Endometrial microvascular endothelial cells (primary cell): ENCODE measurements around the gene MRPS10. TPM values are rescaled to one million over a fixed set of nuclear protein-coding genes. Genes with fewer than 3 reads are reported as not detected.

Experiments used
- in situ Hi-C: cut with HindIII; loops from 2 replicates; pipeline ENCODE4 v1.10.0; 2017; ENCODE audit warnings: low sequenced_read_pairs, low pct_unique_long_range_greater_than_20kb; ENCODE audit errors: inconsistent ontology term
- total RNA-seq: library from RNA; depleted of rRNA; stranded (reverse); fragments of >200 nt; gene quantifications from one replicate; pipeline ENCODE4 v1.2.3, GENCODE V29; 2015; ENCODE audit errors: inconsistent ontology term

The MRPS10 gene
- total RNA-seq, 1 donor from 2014 or later = 51.0 TPM

DNA sequence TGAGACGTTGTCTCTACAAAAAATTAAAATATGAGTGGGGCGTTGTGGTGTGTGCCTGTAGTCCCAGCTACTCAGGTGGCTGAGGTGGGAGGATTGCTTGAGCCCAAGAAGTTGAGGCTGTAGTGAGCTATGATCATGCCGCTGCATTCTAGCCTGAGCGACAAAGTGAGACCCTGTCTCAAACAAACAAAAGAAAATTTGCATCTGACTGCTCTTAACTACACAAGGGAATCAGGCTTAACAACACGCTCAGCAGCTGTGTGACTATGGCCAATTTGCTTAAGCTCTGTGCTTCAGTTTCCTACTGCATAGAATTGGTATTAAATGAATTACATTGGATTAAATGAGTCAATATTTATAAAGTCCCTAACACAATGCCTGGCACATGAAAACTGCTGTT lies 24.3 kb upstream of the MRPS10 start:
- in situ Hi-C loops = no loop called here

DNA sequence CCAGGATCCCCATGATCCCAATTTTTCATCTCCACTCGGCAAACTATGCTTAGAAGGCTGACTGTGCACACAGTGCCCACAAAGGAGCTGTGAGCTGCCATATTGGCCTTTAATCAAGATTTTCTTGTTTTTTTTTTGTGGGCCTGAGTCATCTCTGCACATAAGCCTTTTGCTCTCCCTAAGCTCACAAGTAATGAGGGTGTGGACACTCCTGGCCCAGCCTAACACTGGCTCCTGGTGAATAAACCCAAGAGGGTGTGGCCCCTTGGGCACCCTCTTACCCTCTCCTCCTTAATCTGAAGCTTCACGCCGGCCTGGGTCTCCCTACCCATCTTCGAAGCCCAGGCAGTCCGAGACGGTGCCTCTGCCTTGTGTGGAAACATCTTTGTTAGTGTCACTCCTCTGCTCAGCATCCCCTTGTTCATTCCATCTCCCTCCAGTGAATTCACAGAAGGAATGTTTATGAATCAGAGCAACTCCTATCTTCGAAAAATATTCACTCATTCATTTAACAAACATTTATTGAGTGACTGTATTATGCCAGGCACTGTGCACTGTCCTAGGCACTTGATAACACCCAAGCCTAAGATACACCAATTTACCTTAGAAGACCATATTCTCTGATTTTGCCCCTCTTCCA lies 22.2 kb upstream of the MRPS10 start:
- in situ Hi-C loops = no loop called here

DNA sequence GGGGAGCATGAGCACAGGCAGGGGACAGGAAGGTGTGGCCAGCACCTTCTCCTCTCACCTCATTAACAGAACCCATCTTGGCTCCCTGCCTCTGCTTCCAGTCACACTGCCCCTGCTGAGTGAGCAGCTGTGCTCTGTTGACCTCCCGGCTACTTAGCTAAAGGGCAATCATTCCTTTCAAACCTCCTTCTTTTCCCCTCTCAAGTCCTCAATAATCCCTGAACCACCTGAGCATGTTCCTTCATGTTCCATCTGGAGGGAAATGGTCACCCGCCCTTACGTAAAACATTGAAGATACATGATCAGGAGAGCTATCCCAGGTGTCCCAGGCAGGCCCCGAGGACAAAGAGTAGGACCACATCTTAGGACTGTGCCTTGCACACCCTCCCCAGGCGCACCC lies 21.7 kb upstream of the MRPS10 start:
- in situ Hi-C loops = no loop called here

DNA sequence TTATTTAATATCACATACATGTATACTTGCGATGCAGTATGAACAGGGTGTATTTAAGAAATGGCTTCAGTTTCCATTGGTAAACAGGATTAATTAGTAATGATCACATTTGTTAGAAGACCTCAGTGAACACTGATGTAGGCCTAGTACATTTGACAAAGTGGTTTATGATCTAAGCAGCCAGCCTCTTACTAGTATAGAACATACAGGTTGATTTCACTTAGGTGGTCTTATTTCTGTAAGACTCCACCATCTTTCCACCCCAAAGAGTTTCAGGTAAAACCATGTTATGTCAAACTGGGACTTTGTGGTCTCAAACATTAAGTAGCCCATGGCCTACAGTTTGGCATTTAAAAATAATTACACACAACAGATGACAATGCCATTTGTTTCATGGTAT lies 20.2 kb upstream of the MRPS10 start:
- in situ Hi-C loops = no loop called here

DNA sequence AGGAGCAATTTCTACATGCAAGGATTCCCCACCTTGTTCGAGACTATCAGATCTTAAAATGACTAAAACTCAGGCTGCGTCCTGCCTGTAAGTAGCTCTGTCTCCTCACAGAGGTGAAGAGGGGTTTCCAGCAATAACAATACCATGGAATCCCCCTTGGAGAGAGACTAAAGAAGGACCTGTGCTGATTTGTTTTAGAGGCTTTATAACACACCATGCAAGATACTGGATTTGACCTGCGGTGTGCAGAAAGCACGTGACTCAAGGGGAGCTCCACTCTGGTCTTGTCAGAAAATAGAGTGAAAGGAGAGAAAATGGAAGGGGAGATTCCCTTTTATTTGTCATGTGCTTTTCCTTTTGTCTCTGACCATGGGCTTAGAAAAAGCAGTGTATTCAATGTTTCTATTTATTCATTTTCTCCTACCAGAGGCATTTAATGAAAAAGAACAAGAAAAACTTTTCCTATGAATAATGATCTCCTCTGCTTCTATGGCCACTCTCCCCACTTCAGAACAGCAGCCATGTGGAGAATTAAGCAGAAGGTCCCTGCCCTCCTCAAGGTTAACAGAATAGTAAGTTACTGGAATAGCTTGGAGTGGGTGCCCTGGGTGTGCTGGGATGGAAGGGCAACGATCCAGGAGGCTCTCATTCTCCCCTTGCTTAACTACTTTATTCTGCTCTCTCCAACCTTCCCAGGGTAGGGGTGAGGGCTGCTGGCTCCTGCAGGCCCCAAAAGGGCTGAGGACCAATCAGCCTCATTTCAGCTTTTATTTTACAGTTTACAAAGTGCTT lies 19.2 kb upstream of the MRPS10 start:
- in situ Hi-C loops = no loop called here

DNA sequence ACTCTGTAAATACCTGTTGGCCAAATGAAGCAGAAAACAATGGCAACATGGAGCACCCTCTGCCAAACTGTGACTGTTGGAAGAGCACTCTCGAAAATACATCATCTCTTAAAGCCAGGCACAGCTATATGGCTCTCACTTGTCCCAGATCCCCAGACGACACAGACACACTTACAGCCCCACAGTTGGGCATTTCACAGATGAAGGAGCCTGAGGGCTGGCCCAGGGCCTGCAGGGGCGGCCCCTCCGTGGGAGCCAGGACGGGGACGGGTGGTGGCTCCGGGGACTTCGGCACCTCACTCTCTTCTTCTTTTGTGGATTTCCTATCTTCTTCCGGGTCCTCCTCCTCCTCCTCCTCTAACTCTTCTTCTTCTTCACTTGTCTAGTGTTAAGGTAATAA lies 18.4 kb upstream of the MRPS10 start:
- in situ Hi-C loops = no loop called here

DNA sequence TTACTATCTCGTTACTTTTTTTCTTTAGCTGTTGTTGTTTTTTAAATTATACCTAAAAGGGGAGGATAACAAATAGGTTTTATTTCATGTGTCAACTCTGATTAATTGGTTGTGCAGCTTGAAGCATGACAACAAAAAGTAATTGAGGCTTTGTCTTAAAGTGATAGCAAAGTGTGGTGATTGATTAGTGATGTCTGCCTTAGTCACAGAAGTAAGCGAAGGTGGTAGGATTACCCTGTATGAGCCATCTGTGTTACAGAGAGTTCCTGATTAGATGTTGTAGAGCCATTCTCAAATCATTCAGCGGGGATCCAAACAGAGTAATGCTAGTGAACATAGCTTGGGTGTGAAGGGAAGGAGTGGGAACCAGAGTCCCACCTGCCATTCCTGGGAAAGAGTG lies 14.4 kb upstream of the MRPS10 start:
- in situ Hi-C loops = no loop called here

DNA sequence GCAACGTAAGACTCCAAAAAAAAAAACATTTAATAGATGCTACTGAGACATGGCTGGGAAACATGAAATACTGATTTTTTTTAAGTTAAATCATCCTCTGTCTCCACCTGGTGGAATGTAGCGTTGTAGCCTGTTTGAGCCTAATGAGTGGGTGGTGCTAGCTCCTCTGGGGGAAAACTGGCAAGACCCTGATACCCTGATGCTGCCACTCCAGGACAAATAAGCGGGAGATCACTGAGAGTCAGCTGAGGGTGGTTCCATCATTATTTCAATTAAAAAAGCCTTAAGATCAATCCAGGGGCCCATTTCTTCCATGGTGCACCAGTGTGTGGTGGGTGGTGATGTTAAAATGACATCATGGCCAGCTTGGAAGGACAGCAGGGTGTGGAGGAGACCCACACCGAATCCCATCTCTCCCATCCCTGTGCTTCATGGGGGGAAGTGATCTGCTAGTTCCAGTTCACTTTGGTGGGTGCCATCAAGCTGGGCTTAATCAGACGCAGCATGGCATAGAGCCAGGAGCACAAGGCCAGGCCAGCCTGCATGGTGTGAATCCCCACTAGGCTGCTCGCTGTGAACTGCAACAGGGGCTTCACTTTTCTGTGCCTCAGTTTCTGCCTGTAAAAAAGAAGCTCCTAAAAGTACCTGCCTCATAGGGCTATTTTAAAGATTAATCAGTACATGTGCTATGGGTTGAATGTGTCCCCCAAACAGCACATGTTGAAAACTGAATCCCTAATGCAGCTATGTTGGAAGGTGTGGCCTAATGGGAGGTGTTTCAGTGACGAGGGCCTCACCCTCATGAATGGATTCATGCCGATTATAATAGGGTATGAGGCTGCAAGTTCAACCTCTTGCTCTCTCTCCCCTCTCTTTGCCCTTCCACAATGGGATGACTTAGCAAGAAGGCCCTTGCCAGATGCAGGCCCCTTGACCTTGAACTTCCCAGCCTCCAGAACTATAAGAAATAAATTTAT lies 13.0 kb upstream of the MRPS10 start:
- in situ Hi-C loops = no loop called here

DNA sequence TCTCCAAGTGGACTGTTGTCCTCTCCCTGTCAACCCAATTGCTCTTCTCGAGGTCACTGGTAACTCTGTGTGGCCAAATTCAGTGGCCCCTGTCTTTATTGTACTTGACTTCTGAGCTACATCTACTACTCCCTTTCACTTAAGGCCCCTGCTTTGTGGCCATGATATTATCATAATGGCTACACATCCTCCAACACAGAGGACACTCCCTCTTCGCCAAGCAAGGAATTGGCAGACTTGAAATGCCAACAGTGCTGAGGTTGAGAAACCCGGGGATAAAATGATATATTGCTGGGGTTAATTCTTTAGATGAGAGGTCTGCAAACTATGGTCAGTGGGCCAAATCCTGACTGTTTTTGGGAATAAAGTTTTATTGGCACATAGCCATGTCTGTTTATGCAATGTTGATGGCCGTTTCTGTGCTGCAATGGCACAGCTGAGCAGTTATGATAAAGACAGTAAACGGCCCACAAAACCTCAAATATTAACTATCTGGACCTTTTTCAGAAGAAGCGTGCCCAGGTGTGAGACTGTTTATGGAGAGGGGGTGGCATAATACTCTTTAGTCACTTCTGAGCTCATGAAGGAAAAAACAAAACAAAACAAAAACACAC lies 12.0 kb upstream of the MRPS10 start:
- in situ Hi-C loops = no loop called here

DNA sequence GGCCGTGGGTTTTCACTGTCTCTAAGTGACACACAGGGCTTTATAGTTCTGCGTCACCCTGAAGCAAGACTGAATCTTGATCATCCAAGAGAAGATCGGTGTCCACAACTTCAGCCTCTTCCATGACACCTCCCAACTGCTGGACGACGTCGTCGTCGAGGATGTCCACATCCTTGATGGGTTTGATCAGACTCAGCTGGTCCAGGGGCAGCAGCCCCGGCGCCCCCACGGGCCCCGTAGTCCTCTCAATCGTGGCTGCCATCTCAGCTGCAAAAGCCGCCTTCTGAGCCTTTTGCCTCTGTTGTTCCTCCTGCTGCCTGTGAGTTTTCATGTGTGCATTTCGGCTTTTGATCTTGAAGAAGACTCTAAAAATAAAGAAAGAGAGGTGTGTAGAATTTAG lies 10.6 kb upstream of the MRPS10 start:
- in situ Hi-C loops = no loop called here

DNA sequence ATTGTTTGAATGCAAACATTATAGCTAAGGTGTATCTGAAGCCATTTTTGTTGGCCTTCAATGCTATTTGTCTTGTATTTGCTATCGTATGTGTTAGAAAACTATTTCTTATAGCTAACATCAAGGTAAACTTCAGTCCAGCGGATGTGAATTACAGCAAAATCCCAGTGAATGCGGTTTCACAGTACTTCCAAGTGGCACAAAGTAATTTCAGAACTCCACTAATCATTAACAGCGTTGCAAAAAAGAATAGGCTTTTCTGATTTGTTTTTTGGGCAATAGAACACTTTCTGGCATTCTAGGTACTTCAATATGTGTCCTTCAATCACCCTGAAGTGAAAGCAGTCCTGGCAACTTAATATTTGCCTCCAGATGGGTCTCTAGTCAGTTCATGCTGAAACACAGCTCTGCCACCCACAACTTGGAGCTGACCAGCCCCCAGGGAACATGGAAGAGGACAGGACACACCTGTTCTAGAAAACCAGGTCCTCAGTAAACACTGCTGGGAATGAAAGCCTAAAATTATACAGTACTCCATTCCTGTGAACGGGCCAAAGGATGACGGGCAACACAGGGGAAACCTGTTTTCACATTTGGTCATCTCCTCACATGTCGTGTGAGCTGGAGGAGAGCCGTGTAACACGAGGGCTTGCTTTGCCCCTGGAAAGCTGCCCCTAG lies 9.7 kb upstream of the MRPS10 start:
- in situ Hi-C loops = no loop called here

DNA sequence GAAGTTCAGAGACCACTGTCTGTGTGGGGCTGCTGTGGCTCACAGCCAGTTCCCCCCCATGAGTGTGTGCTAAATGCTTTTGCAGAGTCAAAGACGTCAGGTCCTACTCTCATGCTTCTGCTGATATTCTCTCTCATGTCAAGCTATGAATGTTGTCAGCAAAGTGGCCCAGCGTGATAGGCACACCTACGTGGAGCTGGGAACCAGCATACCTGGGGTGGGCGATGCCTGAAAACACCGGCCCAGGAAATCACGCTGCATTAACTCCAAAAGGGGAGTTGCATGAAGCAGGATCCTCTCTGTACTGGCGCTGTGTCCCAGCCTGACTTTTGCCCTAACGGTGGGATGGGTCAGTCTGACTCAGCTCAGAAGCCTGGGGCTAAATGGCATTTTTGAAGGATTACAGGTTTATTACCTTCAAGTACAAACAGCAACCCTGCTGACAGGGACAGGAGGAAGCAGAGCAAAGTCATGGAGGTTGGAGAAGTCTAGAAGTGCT lies 9.0 kb upstream of the MRPS10 start:
- in situ Hi-C loops = no loop called here

DNA sequence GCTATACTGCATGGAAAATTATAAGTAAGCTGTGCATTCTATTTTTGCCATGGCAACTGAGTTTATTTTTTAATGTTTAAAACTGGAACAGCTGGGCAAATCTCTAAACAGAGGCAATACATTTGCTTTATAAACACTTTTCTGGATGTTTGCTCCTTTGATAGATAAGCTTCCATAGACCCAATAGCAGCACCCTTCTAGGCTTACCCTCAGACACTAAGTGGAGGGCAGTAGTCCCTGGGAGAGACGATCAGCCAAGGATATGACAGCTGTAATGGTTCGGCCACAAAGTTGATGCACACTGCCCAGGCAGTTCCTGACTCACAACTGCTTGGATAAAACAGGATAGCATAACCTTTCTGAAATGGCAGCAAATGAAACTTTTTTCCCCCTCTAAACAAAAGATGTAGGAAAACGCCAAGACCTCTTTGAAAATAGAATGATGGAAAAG lies 8.5 kb upstream of the MRPS10 start:
- in situ Hi-C loops = no loop called here

DNA sequence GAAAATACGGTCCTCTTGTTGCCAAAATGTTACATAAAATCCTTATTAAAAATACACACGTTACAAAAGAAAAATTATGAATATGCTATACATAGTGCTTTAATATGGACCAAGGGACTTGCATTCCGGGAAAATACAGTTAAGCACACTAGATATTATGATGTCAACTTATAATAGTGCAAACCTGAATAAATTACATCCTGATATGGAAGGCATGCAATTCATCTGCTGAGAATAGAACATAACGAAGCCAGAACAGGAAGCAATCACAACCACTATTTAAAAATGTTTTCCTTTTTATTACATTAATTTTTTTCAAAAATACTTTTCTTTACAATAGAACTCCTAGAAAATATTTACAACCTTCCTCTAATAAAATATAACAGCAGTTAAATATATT lies 7.8 kb upstream of the MRPS10 start:
- in situ Hi-C loops = no loop called here

DNA sequence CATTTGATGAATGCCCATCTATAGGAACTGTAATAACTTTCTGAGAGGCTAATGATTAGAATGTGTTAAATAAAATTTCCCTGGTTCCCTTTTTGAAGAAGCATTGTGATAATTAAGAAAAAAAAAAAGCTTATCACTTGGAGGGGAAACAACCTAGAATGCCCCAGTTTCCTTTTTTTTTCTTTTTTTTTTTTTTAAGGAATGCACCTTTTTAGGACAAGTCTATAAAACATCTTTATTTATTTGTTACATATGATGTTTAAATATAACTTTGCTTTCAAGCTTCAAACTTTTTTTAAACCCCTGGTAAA lies 7.3 kb upstream of the MRPS10 start:
- in situ Hi-C loops = no loop called here

DNA sequence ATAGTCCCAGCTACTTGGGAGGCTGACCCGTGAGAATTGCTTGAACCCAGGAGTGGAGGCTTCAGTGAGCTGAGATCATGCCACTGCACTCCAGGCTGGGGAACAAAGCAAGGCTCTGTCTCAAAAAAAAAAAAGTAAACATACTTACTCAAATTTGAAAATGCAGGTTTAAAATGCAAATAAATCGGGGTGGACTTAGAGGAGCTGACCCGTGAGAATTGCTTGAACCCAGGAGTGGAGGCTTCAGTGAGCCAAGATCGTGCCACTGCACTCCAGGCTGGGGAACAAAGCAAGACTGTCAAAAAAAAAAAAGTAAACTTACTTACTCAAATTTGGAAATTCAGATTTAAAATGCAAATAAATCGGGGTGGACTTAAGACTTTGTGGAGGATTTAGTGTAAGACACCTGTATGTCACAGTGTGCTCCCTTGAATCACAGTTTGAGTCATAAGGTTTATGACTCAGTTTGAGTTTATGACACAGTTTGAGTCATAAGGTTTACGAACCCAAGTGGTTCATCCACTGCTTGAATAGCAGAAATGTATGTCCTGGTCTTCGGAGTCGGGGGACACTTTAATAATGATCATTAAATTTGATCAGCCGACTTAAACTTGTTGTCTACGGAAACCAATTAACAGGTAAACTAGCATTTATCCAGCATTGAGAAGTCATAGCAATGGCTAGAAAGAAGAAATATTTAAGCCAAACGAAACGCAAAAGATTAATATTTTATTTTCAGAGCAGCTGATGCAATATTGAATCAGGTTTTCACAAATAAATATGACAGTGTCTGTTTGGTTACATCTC lies 6.8 kb upstream of the MRPS10 start:
- in situ Hi-C loops = no loop called here

DNA sequence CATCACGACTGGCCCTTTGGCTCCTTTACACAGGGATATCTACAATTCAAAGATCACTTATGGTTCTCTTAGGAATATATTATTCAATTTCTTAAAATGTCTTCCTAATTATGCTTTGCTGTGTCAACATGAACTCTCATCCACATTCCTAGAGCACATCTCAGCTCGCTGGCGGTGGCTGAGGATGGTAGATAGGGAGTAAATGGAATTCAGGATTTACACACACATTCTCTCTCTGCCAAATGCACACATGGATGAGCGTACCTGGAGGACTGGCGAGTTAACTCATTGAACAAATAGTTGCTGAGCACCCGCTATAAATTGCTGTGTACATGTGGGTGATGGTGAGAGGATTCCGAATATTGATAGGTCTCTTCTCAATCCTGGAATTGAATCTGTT lies 4.8 kb upstream of the MRPS10 start:
- in situ Hi-C loops = no loop called here

DNA sequence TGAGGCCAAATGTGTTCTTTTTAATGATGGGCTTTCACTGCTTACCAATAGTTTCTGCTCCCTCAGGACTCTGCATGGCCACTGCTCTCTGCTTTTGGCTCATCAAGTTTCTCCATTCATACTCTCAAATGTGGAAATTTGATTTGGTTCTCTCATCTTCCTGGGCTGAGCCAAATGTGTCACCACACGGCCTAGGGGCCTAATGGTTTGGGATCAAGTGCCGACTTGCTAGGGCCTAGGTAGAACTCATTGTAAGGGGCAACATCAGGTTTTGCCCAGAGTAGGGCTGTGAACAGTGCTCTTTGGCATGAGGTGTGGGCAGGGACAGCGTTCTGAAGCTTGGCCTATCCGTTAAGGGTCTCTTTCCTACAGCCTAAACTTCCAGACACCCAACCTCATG lies 3.9 kb upstream of the MRPS10 start:
- in situ Hi-C loops = no loop called here
